H1 (cell line): ENCODE results near the gene PAX8. TPM values are rescaled to one million over a fixed set of nuclear protein-coding genes. Genes with fewer than 3 reads are reported as not detected.

Source experiments
- CTCF ChIA-PET: fragments of 300-600 bp; sonication (Branson Sonifier 250); formaldehyde crosslinking; loops from one replicate; lab custom pipeline; 2021; ENCODE audit not compliant: partially characterized antibody; lab: Charles Lee
- POLR2A ChIA-PET: fragments of 300-600 bp; sonication (Branson Sonifier 250); formaldehyde crosslinking; loops from one replicate; lab custom pipeline; 2021; ENCODE audit warnings: inconsistent platforms; ENCODE audit not compliant: partially characterized antibody; lab: Charles Lee
- DNase-seq, 2 experiments: peaks; one replicate each; pipeline versions ENCODE4 v3.0.0 to v3.0.0-alpha.2; 2010 to 2022; ENCODE audit warnings: low spot score in 2 of 2, low read depth in 1 of 2, mixed read lengths in 1 of 2
- FAIRE-seq: peaks from 2 replicates; lab custom pipeline; 2011; peaks lifted over from hg19 to GRCh38; lab: Jason Lieb, UNC
- H2AFZ ChIP-seq: 2 replicates; pipeline ENCODE4 v1.8.1; 2012; ENCODE audit warnings: low read length, inconsistent platforms
- H2AK5ac ChIP-seq: 2 replicates; pipeline ENCODE4 v1.6.1; 2013; ENCODE audit warnings: low read depth, low read length
- H2BK120ac ChIP-seq: replicated peaks from 2 replicates; pipeline ENCODE3; 2013; ENCODE audit warnings: low read depth, low read length, inconsistent platforms
- H2BK12ac ChIP-seq: 2 replicates; pipeline ENCODE4 v1.6.1; 2013; ENCODE audit warnings: low read depth, low read length
- H2BK15ac ChIP-seq: 2 replicates; pipeline ENCODE4 v1.6.1; 2013; ENCODE audit warnings: low read length
- H2BK20ac ChIP-seq: 2 replicates; pipeline ENCODE4 v1.6.1; 2013; ENCODE audit warnings: low read length
- H2BK5ac ChIP-seq: 2 replicates; pipeline ENCODE4 v1.6.1; 2013; ENCODE audit warnings: low read depth, low read length
- H3K14ac ChIP-seq: 2 replicates; pipeline ENCODE4 v1.6.1; 2013; ENCODE audit warnings: inconsistent platforms; ENCODE audit not compliant: insufficient read length
- H3K18ac ChIP-seq: 2 replicates; pipeline ENCODE4 v1.6.1; 2013; ENCODE audit warnings: low read length; ENCODE audit errors: extremely low read depth
- H3K23ac ChIP-seq: 2 replicates; pipeline ENCODE4 v1.6.1; 2013; ENCODE audit warnings: inconsistent platforms; ENCODE audit not compliant: insufficient read length
- H3K23me2 ChIP-seq: 2 replicates; pipeline ENCODE4 v1.6.1; 2013; ENCODE audit warnings: low read depth, low read length
- H3K27ac ChIP-seq: 2 replicates; pipeline ENCODE4 v1.6.1; 2011; ENCODE audit warnings: low read depth, low read length, inconsistent platforms
- H3K27me3 ChIP-seq, 4 experiments: replicated peaks in 1 of 4; 1 replicate in 1 of 4; 2 replicates in 3 of 4; pipeline versions ENCODE4 v1.6.1 to v1.8.1; 2011 to 2013; ENCODE audit warnings: low read length in 3 of 4, mild to moderate bottlenecking in 3 of 4, inconsistent platforms in 2 of 4, mixed read lengths in 2 of 4, moderate library complexity in 1 of 4; ENCODE audit not compliant: control insufficient read depth in 3 of 4, insufficient read depth in 3 of 4; ENCODE audit errors: extremely low read depth in 1 of 4
- H3K36me3 ChIP-seq, 4 experiments: 2 replicates each; pipeline versions ENCODE4 v1.6.1 to v1.8.1; 2011 to 2013; ENCODE audit warnings: mild to moderate bottlenecking in 4 of 4, low read length in 3 of 4, moderate library complexity in 2 of 4, control low read depth in 1 of 4, inconsistent platforms in 1 of 4; ENCODE audit not compliant: insufficient read depth in 4 of 4, control insufficient read depth in 2 of 4
- H3K4ac ChIP-seq: replicated peaks from 2 replicates; pipeline ENCODE3; 2013; ENCODE audit warnings: low read length, low read depth, mixed read lengths, inconsistent platforms; ENCODE audit not compliant: insufficient read length
- H3K4me1 ChIP-seq, 4 experiments: replicated peaks in 1 of 4; 1 replicate in 1 of 4; 2 replicates in 3 of 4; pipeline versions ENCODE4 v1.6.1 to v1.8.1; 2011 to 2013; ENCODE audit warnings: low read length in 3 of 4, inconsistent platforms in 2 of 4, mixed read lengths in 1 of 4; ENCODE audit not compliant: insufficient read depth in 4 of 4, control insufficient read depth in 3 of 4
- H3K4me2 ChIP-seq, 2 experiments: 2 replicates each; pipeline versions ENCODE4 v1.6.1 to v1.8.1; 2011 to 2013; ENCODE audit warnings: low read depth in 2 of 2, low read length in 2 of 2, control low read depth in 1 of 2, inconsistent platforms in 1 of 2, mild to moderate bottlenecking in 1 of 2; ENCODE audit not compliant: insufficient read depth in 1 of 2
- H3K4me3 ChIP-seq, 4 experiments: fragments of 200-600, 300-600 bp in 1 of 4; sonication (generic), shearing (Covaris generic), sonication (Bioruptor Twin) in 1 of 4; 2 replicates each; pipeline versions ENCODE4 v1.5.1 to v1.8.1; 2011 to 2016; ENCODE audit warnings: low read length in 4 of 4, low read depth in 3 of 4, control low read depth in 2 of 4, inconsistent platforms in 2 of 4, mild to moderate bottlenecking in 2 of 4, mixed read lengths in 1 of 4, moderate library complexity in 1 of 4; ENCODE audit not compliant: insufficient read depth in 2 of 4; ENCODE audit errors: extremely low read depth in 1 of 4
- H3K56ac ChIP-seq: replicated peaks from 2 replicates; pipeline ENCODE3; 2013; ENCODE audit warnings: low read depth, mild to moderate bottlenecking, mixed read lengths, low read length, inconsistent platforms; ENCODE audit not compliant: insufficient read length
- H3K79me1 ChIP-seq: 2 replicates; pipeline ENCODE4 v1.6.1; 2013; ENCODE audit warnings: low read depth, low read length, control low read depth
- H3K79me2 ChIP-seq, 2 experiments: 2 replicates each; pipeline versions ENCODE4 v1.6.1 to v1.8.1; 2012 to 2013; ENCODE audit warnings: low read length in 2 of 2, mild to moderate bottlenecking in 2 of 2, inconsistent platforms in 1 of 2; ENCODE audit not compliant: insufficient read depth in 2 of 2, control insufficient read depth in 1 of 2
- H3K9ac ChIP-seq, 4 experiments: replicated peaks in 1 of 4; 1 replicate in 1 of 4; 2 replicates in 3 of 4; pipeline versions ENCODE4 v1.6.1 to v1.8.1; 2011 to 2013; ENCODE audit warnings: low read depth in 3 of 4, low read length in 3 of 4, control low read depth in 2 of 4, mild to moderate bottlenecking in 2 of 4, moderate library complexity in 2 of 4, inconsistent platforms in 1 of 4; ENCODE audit errors: extremely low read depth in 1 of 4
- H3K9me3 ChIP-seq, 2 experiments: 2 replicates each; pipeline versions ENCODE4 v1.6.1 to v1.8.1; 2012 to 2013; ENCODE audit warnings: mild to moderate bottlenecking in 2 of 2, moderate library complexity in 2 of 2, control low read depth in 1 of 2, inconsistent platforms in 1 of 2, low read depth in 1 of 2, low read length in 1 of 2, mixed read lengths in 1 of 2; ENCODE audit not compliant: insufficient read depth in 2 of 2
- H4K20me1 ChIP-seq, 2 experiments: replicated peaks in 1 of 2; 2 replicates each; pipeline versions ENCODE3 to v1.8.1; 2011 to 2013; ENCODE audit warnings: inconsistent platforms in 2 of 2, low read length in 2 of 2, mild to moderate bottlenecking in 1 of 2; ENCODE audit not compliant: insufficient read depth in 2 of 2, control insufficient read depth in 1 of 2
- H4K5ac ChIP-seq: 2 replicates; pipeline ENCODE4 v1.6.1; 2013; ENCODE audit warnings: low read length, low read depth, mixed read lengths, inconsistent platforms; ENCODE audit not compliant: insufficient read length
- H4K8ac ChIP-seq: 2 replicates; pipeline ENCODE4 v1.8.0; 2013; ENCODE audit warnings: mild to moderate bottlenecking, moderate library complexity, low read length, inconsistent platforms; ENCODE audit not compliant: insufficient read depth; ENCODE audit errors: extremely low read depth
- H4K91ac ChIP-seq: replicated peaks from 2 replicates; pipeline ENCODE3; 2013; ENCODE audit warnings: low read length, mixed read lengths, inconsistent platforms; ENCODE audit not compliant: insufficient read length
- ATF2 ChIP-seq: IDR thresholded peaks from 2 replicates; pipeline ENCODE4 v1.6.1; 2012; ENCODE audit warnings: low read length, inconsistent platforms
- ATF3 ChIP-seq: IDR thresholded peaks from 2 replicates; pipeline ENCODE4 v1.6.1; 2011; ENCODE audit warnings: low read depth, mild to moderate bottlenecking, low read length; ENCODE audit not compliant: insufficient read depth
- EZH2 ChIP-seq: fragments of 200-600 bp; sonication (generic); IDR thresholded peaks from 2 replicates; pipeline ENCODE4 v1.7.1; 2012; ENCODE audit warnings: low read depth, mild to moderate bottlenecking, moderate library complexity, low read length, inconsistent platforms; ENCODE audit not compliant: severe bottlenecking
- KDM5A ChIP-seq: fragments of 200-600 bp; IDR thresholded peaks from 2 replicates; pipeline ENCODE4 v1.7.1; 2012; ENCODE audit warnings: mild to moderate bottlenecking, low read length, inconsistent platforms, mixed read lengths
- POLR2A ChIP-seq, 2 experiments: IDR thresholded peaks; 1 replicate in 1 of 2; 2 replicates in 1 of 2; pipeline ENCODE4 v1.6.1; 2011; ENCODE audit warnings: low read depth in 2 of 2, low read length in 2 of 2, mild to moderate bottlenecking in 2 of 2; ENCODE audit errors: control extremely low read depth in 1 of 2
- POU5F1 ChIP-seq: IDR thresholded peaks from 2 replicates; pipeline ENCODE4 v1.6.1; 2011; ENCODE audit warnings: low read depth, mild to moderate bottlenecking, low read length, moderate library complexity
- RAD21 ChIP-seq, 2 experiments: IDR thresholded peaks in 1 of 2; conservative IDR thresholded peaks in 1 of 2; 2 replicates each; pipeline ENCODE4 v1.6.1; 2011; ENCODE audit warnings: low read depth in 2 of 2, low read length in 2 of 2, improper control_type of control experiment in 1 of 2, inconsistent platforms in 1 of 2, mild to moderate bottlenecking in 1 of 2, moderate library complexity in 1 of 2
- SIX5 ChIP-seq: IDR thresholded peaks from 2 replicates; pipeline ENCODE4 v1.6.1; 2011; ENCODE audit warnings: mild to moderate bottlenecking, low read depth, low read length
- SP2 ChIP-seq: IDR thresholded peaks from 2 replicates; pipeline ENCODE4 v1.6.1; 2012; ENCODE audit warnings: mild to moderate bottlenecking, low read length, inconsistent platforms
- TCF12 ChIP-seq: IDR thresholded peaks from 2 replicates; pipeline ENCODE4 v1.6.1; 2011; ENCODE audit warnings: low read depth, mild to moderate bottlenecking, low read length
- ZNF274 ChIP-seq: IDR thresholded peaks from 2 replicates; pipeline ENCODE4 v1.7.0; 2012; ENCODE audit warnings: low read length, borderline replicate concordance; ENCODE audit errors: extremely low read depth
- whole genome bisulfite sequencing, 2 experiments: shearing (Covaris generic) in 1 of 2; methylation state at CpG; one replicate each; pipeline versions ENCODE4 v1.1.6 to v1.1.7; 2013 to 2015; ENCODE audit warnings: low lambda C conversion rate in 2 of 2, mixed read lengths in 2 of 2, inconsistent platforms in 1 of 2, low coverage in 1 of 2, missing lambda C conversion rate in 1 of 2; ENCODE audit not compliant: insufficient replicate concordance in 2 of 2, insufficient coverage in 1 of 2, insufficient read length in 1 of 2; ENCODE audit errors: extremely low coverage in 1 of 2, missing lambda C conversion rate in 1 of 2; 5-methylcytosine and 5-hydroxymethylcytosine counted together
- polyA plus RNA-seq, 7 experiments: library from polyadenylated mRNA; depleted of rRNA in 3 of 7; stranded (reverse) in 5 of 7; unstranded in 2 of 7; fragments of >200 nt in 5 of 7; fragments of 200-250 nt in 2 of 7; gene quantifications; 1 replicate in 5 of 7; 2 replicates in 1 of 7; 4 replicates in 1 of 7; pipeline versions ENCODE4 v1.2.1 to v1.2.3, GENCODE V29; 2011 to 2013; ENCODE audit warnings: missing spikeins in 2 of 7, mixed read lengths in 2 of 7
- total RNA-seq: library from RNA; stranded (reverse); fragmentation: NEBNext Ultra II Directional; extraction: Animal tissue kit (Norgen Biotek cat#: 25700); gene quantifications from 2 replicates; pipeline ENCODE4 v1.2.1, GENCODE V29; 2021

Gene PAX8
- total and polyA plus RNA-seq, 2 of the 8 experiments (the other 6 are each of a cell fraction or from before 2014, with no cell fraction given) = 0.02 TPM; not detected in 1

GRCh38 chr2:113246606-113247005 lies 32.1 kb downstream of the PAX8 start:
- H3K4me1 ChIP-seq = 0 out of 7 replicates have a peak, but pooled peaks cover 0 to 1% (median 0%) of the 10 kb centered on the region in 4 experiments
- no peaks in the 10 kb centered on the region for H4K20me1 ChIP-seq
- ChIA-PET CTCF (interaction anchor here (0.7 to 9.1 kb wide), 13 partner anchors 8 to 124 kb away, joined by 3 to 145 read pairs (median 5); no protein-coding TSS in a partner anchor), POLR2A (interaction anchor here (1.1 to 1.7 kb wide), 3 partner anchors 13 to 32 kb away, joined by 3 to 4 read pairs (median 3); no protein-coding TSS in a partner anchor)
- H3K14ac ChIP-seq = no peak overlapping the region
- no peak overlapping the region for H3K23ac ChIP-seq
- H2BK20ac ChIP-seq = no peak overlapping the region
- no peak overlapping the region for H3K4ac ChIP-seq
- H3K9ac ChIP-seq = no peak overlapping the region
- 0 out of 2 replicates have a peak overlapping the region, but pooled peaks have one; percentile 30 for H4K8ac ChIP-seq
- H3K79me2 ChIP-seq = no peaks in the 10 kb centered on the region
- no peak overlapping the region for H3K18ac ChIP-seq
- 0 out of 2 replicates have a peak, but pooled peaks cover 2% of the 10 kb centered on the region for H3K23me2 ChIP-seq
- no peaks in the 10 kb centered on the region for H3K9me3 ChIP-seq
- no peak overlapping the region for H3K4me2 ChIP-seq
- FAIRE-seq = no peak
- DNase-seq = no peak
- H3K79me1 ChIP-seq = no peaks in the 10 kb centered on the region
- H2AK5ac ChIP-seq = no peak overlapping the region
- H4K91ac ChIP-seq = no peak overlapping the region
- no peak overlapping the region for H3K4me3 ChIP-seq
- no peak overlapping the region for H2BK15ac ChIP-seq
- no peak overlapping the region for H4K5ac ChIP-seq
- H3K27me3 ChIP-seq = no peaks in the 10 kb centered on the region
- H2BK5ac ChIP-seq = no peak overlapping the region
- no peak overlapping the region for H3K56ac ChIP-seq
- H2BK12ac ChIP-seq = no peak overlapping the region
- H3K27ac ChIP-seq = no peak overlapping the region
- WGBS, 2 experiments = 91% methylated on average over 14 of the region's 14 CpGs; no CpG with 5 or more reads in 1 of the 2 experiments
- no peak overlapping the region for H2AFZ ChIP-seq
- H2BK120ac ChIP-seq = no peak overlapping the region
- H3K36me3 ChIP-seq = no peaks in the 10 kb centered on the region; a peak in 1 of 8 replicates
- TF ChIP-seq SIX5 = no peak
- no peak for TF ChIP-seq EZH2
- no peak for TF ChIP-seq RAD21 (IDR thresholded peaks at IDR 0.05 in 1 of 2, conservative IDR thresholded peaks at IDR 0.05 in 1 of 2; ENCODE audit: low read depth in 2 of 2, low read length in 2 of 2)
- no peak for TF ChIP-seq KDM5A
- TF ChIP-seq ATF3 = no peak
- no peak for TF ChIP-seq POLR2A (IDR thresholded peaks at IDR 0.05; ENCODE audit: control extremely low read depth in 1 of 2, low read depth in 2 of 2, low read length in 2 of 2)
- TF ChIP-seq ZNF274 = no peak
- TF ChIP-seq TCF12 = no peak
- no peak for TF ChIP-seq ATF2
- TF ChIP-seq SP2 = no peak
- TF ChIP-seq POU5F1 = no peak
